Fibroblast of skin of abdomen (primary cell): ENCODE results near the gene LATS1.
"Not testable (repeated sequence)": the region's sequence is repeated elsewhere in the genome, so short reads cannot be mapped to it uniquely, and the experiment has no call there.

Experiments used
- DNase-seq: peaks from one replicate; pipeline ENCODE4 v3.0.0-alpha.2; 2013

Gene LATS1

DNA sequence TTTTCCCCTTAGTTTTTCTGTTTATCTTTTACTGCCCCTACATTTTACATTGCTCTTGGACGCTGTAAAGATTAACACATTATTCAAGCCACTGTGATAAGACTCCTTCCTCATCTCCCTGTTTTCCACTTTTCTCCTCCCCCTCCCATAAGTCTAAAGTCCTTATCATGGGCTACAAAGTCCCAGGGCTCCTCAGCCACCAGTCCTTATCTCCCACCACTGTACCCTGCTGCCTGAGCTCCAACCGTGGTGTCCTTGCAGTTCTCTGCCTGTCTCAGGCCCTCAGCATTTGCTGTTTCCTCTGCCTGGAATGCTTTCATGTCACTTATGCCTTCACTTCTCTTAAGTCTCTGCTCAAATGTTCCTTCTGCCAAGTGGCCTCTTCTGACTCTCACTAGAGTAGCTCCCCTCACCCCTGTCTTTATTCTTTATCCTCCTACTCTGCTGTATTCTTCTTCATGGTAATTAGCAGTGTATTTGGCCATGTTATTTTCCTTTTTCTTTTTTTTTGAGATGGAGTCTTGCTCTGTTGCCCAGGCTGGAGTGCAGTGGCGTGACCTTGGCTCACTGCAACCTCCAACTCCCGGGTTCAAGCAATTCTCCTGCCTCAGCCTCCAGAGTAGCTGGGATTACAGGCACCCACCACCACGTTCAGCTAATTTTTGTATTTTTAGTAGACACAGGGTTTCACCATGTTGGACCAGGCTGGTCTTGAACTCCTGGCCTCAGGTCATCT, 10.8 kb upstream of the LATS1 start:
- no peak for DNase-seq

DNA sequence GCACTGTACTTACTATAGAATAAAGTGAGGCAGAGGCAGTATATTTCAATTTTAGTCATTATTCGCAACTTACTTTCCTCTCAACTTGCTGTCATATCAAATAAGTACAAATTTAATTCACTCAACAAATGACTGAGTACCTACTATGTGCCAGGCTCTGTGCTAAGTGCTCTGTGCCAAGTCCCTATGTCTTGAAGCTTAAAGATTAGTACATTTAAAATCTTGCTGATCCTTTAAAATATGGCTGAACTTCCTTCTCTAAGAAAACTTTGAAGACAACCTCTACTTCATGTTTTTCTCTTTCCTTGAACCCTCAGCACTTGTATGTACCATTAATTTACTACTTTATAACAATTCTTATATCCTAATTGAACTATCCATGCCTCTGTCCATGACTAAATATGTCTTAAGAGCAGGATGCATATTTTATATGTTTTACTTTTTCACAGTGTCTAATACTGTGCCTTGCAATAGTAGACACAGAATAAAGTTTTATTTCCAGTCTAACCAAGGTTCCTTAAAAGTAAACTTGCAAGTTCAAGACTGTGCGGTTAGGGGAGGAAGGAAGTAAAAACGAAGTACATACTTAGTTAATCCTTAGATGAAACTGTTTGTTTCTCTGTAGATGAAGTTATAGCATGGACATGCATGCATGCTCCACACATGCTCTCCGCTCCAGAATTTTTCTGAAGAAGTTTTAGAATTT, 10.0 kb upstream of the LATS1 start:
- no peak for DNase-seq

DNA sequence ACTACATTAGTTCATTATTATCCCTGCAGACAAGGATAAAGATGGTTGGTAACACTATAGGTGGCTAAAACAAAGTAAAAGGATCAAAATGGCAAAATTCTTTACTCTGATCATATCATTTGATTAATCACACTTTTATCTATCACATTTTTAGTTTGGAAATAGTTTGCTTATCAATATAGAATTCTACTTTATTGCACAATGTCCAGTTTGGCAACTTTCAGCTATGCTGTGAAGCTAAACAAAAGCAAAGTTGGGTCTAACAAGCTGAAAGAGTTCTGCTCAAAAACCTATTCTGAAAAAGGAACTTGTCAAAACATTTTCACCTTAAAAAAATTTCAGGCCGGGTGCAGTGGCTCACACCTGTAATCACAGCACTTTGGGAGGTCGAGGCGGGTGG, 7.9 kb upstream of the LATS1 start:
- no peak for DNase-seq

DNA sequence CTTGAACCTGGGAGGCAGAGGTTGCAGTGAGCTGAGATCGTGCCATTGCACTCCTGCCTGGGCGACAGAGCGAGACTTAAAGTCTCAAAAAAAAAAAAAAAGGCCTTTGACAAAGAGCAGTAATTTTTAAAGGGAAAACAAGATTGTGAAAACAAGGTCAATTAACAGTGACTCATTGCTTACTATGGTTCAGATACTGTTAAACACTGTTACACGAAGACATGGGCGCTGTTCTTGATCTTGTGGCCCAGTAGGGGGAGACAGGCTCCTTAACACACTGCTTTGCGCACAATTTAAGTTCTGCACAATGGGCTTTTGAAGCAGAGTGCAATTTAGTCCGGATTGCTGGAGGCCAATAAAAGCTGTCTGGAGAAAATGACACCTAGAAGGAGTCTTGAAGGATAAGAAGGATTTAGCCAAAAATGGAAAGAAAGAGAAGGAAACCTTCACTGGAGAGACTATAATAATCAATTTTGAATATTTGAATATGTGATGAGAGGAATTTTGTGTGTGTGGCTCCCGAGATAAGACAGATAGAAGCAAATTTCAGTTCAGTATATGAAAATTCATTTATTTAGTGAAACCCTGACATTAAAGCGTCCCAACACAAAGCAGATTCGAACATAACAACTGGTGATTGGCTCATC, 6.0 kb upstream of the LATS1 start:
- DNase-seq: peak; percentile 66

DNA sequence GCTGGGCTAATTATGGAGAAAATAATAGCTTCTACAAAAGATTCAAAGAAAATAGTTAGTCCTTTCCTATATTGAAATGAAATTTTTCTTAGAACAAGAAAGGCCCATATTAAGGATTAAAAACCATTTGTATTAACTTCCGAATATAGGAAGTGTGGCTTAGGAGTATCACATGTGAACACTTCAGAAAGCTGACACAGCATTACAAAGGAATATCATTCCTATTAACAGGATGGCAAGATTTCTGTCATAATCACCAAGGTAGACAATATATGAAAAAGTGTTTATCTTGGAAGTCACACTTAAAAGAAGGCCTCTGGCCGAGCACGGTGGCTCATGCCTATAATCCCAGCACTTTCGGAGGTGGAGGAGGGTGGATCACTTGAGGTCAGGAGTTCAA, 5.4 kb upstream of the LATS1 start:
- DNase-seq: no peak

DNA sequence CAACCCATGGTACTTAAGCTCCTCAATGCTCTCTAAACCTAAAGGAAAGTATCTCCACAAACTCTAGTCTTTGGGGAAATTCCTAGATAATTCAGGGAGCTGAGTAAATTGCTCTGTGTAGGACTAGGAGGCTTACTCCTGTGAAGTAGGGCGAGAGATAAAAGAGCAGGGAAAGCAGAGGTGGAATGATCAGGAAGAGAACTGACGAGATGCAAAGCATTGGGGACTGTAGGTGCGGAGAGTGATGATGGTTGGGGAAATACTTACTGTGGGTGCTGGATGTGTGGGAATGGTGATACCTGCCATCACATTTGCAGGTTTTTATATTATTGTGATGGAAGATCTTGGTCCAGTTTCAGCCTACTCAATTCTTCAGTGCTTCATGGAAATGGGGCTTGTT, 1.6 kb upstream of the LATS1 start:
- DNase-seq: no peak

DNA sequence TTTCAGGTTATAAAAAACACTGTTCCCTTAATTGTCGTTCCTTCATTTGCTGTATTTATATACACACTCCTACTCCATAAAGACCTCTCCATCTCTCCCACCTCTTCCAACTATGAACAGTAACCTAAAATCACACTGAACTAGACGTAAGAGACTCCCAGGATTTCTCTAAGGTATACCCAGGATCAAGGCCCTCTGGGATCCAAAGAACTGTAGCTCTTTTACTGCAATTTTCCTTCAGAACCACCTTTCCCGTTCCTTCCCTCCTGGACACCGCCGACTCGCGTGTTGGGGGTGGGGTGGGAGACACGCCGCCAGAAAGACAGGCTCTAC, 680 bp downstream of the LATS1 start:
- DNase-seq: no peak

DNA sequence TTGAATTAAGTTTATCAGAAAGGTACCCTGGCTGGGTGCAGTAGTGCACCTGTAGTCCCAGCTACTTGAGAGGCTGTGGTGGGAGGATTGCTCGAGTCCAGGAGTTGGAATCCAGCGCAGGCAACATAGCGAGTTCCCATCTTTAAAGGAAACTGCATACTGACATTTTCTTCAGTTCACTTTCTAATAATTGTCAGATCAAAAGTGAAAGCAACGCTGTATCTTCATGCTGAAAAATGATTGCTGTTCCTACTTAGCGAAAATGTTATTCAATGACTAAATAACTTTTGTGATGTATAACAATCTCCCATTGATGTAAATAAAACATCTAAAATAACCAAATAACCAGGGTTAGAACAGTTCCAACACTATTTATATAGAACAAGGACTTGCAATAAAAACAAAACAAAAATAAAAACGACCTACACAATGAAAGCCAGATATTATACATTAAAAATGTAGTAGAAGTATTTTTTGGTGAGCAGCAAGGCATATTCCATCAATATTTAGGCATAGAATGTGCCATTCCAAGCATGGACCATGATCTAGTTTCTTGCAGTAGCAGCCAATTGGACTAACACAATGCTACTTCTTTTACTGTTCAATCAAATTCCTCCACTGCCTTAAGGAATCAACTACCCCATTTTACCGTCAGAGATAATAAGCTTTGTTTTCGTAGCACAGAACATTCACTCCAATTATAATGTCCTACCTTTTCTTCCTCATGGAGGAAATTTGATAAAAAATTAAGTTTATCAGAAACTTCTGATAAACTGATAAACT, 1.5 kb downstream of the LATS1 start:
- DNase-seq: no peak

DNA sequence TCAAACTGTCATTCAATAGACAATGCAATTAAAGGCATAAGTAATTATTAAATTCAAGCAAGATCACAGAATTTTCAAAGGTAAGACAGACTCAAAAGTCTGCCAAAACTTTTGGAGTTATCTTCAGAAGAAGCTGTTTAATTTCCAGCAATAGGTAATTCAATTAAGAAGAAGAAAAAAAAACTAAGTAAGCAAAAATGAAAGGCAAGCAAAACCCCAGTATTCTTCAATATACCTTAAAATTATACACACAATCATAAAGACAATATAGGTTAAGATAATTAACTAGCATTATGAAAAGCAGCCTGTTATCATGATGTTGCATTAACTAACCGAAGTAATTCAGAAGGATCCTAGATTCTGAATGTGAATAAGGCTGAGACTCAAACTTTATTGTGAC, 3.5 kb downstream of the LATS1 start:
- DNase-seq: no peak

DNA sequence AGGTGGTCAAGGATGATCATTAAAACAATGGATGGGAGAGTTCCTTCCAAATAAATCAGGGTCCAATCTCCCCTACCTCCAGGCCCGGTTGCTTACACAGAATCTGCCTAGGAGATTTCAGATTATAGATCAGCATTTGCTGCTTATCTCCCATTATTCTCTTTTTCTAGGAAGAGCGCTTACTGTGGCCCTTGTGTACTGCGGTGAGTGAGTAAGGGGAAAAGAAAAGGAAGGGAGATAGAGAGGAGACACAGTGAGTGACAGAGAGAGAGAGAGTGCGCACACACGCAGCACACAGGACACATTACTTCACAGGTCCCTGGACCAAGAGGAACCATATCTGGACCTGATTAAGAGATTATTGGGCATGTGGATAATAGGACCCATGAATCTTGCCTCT, 6.2 kb downstream of the LATS1 start:
- no peak for DNase-seq

DNA sequence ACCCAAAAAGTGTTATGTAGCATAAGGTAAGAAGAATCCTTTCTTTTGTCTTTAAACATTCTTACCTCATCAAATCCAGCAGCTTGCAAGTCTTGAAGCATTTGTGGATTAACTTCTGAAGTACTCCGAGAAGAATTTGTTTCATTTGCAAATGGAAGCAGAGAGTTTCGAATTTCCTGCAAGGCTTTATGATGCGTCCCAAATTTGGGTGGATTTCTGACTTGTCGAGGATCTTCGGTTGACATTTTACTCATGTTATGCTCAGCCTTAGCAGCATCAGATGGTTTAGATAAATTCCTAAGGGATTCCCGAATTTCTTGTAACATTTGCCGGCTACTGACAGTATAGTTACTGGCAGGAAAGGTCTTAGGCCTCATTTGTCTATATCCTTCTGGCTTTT, 16.2 kb downstream of the LATS1 start:
- peak; percentile 77 for DNase-seq

DNA sequence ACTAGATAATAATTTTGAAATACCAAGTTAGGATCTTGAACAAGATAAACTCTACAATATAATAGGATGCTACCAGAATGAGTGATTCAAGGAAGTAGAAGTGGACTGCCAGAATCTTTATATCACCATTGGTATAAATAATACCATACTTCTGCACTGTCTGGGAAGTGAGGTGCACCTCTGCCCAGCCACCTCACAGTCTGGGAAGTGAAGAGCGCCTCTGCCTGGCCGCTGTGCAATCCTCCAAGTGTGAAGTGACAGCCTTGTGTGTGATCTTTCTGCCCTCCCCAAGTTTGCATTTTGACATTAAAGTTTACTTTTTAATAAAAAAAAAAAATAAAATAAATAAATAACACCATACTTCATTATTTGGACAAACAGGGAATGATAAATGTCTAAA, 18.8 kb downstream of the LATS1 start:
- DNase-seq: no peak

DNA sequence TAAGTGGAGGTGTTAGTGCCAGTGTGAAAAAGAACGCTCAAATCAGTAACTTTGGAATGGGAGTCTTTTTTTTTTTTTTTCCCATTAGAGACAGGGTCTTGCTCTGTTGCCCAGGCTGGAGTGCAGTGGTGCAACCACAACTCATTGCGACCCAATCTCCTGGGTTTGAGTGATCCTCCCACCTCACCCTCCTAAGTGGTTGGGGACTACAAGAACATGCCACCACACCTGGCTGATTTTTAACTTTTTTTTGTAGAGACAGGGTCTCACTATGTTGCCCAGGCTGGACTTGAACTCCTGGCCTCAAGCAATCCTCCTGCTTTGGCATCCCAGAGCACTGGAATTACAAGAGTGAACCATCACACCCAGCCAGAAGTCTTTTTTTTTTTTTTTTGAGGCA, 19.7 kb downstream of the LATS1 start:
- no peak for DNase-seq

DNA sequence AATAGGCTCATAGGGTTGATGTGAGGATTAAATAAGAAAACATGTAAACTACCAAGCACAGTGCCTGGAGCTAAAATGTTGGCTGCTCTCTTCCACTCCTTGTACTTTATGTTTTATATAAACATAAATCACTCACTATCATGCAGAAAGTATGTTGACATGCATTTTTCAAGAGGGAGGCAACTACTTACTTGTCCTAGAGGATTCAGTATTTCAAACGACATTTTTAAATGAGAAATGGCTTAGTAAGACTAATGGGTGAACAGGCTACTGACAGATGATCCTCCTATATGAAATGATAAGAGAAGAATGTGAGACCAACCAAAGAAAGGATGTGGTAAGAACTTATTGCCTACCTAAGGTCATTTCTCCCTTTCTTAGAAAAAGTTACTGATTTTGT, 21.0 kb downstream of the LATS1 start:
- peak; percentile 57 for DNase-seq

DNA sequence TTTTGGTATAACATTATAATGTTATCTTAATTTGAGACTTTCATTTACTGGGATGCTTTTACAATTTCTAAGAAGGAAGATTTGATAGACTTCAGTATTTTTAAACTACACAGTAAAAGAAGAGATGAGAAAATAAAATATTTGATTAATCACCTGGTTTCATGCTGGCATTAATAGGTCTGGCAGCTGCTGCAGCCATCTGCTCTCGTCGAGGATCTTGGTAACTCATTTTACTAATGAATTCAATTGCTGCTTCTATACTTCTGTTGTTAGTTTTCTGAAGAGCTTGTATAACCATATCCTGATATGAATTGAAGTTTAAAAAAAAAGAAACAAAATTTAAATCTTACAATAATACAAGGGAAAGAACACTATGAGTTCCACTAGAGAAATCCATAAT, 23.0 kb downstream of the LATS1 start:
- DNase-seq: no peak

DNA sequence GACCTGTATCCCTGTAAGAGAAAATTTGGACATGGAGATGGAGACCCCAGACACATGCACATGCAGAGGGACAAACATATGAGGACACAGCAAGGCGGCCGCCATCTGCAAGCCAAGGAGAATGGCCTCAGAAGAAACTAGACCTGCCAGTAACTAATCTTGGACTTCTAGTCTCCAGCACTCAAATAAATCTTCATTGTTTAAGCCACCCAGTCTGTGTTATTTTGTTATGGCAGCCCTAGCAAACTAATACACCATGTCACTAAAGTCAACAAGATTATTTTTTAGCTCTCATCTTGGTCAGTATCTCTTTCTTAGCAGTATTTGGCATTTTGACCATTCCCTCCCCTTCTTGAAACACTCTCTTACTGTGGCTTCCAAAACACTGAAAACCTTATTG, 26.7 kb downstream of the LATS1 start:
- DNase-seq: no peak

DNA sequence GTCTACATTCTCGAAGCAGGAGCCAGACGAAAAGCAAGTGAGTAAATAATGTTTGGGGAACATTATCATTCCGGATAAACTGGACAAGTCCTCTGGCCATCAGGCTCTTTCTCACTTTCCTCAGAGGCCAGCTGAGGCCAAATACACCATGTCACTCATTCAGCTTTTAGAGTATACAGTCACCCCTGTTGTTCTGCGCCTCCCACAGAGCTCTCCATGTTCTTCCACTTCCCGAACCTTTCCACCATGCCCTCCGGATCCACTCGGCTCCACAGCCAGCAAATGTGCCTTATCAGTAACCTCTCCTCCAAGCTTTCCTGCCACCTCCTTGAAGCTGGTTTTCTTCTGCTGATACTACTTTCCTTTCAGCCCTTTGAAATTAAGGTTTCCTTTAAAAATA, 31.7 kb downstream of the LATS1 start:
- no peak for DNase-seq

DNA sequence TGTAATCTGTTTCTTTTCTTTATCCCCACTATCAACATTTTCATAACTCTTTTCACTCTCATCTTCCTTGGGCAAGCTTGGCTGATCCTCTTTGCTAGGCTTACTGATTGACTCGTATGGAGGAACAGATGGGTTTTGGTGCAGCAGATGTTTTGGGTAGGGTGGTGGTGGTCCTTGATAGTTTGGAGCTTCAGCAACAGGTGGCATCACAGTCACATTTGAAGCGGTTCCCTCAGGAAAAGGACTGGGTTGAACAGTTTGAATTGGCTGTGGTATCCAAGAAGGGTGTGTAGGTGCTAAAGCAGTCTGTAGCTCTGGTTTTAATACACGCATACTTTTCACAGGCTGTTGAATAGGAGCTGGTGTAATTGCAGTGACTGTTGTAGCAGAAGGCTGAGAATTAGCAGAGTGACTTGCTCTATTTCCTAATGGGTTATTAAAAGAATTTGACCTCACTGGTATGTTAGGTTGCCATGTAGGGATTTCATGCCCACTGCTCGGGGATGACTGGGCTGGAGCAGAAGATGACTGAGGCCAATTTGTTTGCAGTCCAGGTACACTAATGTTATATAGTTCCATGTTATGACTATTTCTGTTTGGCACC, 34.5 kb downstream of the LATS1 start:
- DNase-seq: no peak

DNA sequence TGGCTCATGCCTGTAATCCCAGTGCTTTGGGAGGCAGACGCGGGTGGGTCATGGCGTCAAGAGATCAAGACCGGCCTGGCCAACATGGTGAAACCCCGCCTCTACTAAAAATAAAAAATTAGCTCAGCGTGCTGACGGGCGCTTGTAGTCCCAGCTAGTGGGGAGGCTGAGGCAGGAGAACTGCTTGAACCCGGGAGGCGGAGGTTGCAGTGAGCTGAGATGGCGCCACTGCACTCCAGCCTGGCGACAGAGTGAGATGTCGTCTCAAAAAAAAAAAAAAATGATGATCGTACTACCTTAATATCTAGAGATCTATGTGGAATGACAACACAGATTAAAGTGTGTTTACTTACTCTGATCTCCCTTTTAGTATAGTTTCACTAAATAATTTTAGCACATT, 36.1 kb downstream of the LATS1 start:
- DNase-seq: not testable (repeated sequence)

DNA sequence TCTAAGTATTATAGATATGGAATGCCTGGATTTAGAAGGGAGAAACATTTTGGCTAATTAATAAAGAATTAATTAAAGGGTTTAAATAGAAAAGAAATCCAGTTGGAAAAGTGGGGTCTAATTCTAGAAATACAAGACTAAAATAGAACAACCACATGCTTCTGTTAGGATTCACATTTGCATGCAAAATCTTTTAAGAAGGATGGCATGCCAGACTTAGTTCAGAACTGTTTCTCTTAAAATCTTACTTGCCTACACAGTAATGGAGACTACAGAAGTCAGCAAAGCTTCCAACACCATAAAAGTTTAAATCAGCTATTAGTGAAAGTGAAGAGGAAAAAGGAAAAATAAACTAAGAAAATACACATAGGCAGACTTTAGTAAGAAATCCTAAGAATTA, 36.7 kb downstream of the LATS1 start:
- DNase-seq: no peak

DNA sequence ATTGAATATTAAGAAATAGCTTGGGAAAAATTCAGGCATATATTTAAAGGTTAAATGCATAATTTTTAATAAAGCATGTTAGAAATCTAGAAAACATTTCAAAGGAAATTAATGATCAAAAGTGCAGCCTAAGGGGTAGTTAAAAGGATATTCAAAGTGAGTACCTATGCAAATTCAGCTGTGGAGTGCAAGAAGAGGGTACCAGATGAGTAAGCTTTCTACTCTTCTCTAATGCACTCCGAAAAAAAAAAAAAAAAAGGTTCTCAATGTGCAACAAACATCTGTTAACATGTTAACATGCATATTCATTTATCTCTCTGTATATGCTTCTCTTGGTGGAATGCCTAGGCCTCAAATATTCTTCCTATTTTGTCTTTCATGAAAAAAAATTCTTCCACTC, 37.4 kb downstream of the LATS1 start:
- DNase-seq: no peak

DNA sequence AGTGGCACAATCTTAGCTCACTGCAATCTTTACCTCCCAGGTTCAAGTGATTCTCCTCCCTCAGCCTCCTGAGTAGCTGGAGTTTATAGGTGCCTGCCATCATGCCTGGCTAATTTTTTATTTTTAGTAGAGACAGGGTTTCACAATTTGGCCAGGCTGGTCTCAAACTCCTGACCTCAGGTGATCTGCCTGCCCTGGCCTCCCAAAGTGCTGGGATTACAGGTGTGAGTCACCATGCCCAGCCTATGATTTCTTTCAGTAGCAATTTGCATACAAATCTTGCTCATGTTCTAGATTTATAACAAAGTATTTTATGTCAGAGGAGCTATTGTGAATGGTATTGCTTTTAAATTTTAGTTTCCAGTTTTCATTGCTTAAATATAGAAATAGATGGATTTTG, 45.6 kb downstream of the LATS1 start:
- DNase-seq: not testable (repeated sequence)

DNA sequence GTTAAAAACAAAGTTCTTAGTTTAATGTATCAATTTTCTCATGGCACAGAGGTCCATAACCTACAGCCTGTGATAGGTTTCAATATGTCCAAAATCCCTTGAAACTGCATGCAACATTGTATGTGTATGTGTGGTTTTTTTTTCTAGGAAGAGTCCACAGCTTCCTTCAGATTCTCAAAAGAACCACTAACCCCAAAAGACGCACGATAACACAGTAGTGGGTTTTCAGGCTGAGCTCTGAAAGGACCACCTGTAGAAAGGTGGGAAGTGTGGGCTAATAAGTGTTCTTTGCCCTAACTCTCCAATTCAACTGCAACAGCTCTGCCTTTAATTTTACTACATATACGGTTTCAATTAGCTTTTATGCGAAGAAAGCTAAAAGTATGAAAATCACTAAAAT, 57.9 kb downstream of the LATS1 start:
- DNase-seq: no peak
